Measurements from ENCODE around the gene MYF6.

DNA sequence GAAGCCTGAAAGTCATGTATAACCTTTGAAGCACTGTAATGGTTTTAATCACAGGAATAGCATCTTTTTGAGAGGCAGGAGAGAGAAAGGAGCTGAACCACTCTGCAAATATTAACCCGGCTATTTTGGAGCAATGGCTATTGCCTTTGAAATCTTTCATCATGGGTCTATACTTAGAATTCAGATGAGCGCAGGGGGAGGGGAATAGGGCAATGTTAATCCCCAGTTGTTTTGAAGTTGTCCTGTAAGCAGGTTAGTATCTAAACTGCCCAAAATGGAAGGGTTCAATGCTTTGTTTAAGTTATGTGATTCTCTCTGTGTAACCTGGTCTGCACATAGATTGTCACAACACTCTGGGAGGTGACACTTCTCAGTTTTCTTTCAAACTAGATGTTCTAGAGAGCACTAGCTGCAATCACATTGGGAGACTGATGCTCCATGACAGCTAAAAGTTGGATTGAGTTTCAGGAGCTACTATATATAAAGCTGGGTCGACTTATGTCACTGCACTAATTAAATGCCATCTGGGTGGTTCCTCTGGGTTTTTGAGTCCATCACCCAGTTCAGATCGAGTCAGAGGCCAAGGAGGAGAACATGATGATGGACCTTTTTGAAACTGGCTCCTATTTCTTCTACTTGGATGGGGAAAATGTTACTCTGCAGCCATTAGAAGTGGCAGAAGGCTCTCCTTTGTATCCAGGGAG, at the start of gene MYF6:
- TF ChIP-seq, protein P1, sequence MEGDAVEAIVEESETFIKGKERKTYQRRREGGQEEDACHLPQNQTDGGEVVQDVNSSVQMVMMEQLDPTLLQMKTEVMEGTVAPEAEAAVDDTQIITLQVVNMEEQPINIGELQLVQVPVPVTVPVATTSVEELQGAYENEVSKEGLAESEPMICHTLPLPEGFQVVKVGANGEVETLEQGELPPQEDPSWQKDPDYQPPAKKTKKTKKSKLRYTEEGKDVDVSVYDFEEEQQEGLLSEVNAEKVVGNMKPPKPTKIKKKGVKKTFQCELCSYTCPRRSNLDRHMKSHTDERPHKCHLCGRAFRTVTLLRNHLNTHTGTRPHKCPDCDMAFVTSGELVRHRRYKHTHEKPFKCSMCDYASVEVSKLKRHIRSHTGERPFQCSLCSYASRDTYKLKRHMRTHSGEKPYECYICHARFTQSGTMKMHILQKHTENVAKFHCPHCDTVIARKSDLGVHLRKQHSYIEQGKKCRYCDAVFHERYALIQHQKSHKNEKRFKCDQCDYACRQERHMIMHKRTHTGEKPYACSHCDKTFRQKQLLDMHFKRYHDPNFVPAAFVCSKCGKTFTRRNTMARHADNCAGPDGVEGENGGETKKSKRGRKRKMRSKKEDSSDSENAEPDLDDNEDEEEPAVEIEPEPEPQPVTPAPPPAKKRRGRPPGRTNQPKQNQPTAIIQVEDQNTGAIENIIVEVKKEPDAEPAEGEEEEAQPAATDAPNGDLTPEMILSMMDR (conservative IDR thresholded peaks at IDR 0.05; ENCODE audit: low read depth, low read length) = no peak
- no peak for TF ChIP-seq EZH2 (IDR thresholded peaks at IDR 0.05; ENCODE audit: borderline replicate concordance, low read depth, low read length, poor library complexity, severe bottlenecking)

Measured in A673 (cell line).